H7 (cell line): Measurements from ENCODE around the gene GORASP2. TPM values are rescaled to one million over a fixed set of nuclear protein-coding genes. Genes with fewer than 3 reads are reported as not detected.

Source experiments
- DNase-seq: peaks from one replicate; pipeline ENCODE4 v3.0.0; 2012
- H3K27me3 ChIP-seq: 2 replicates; pipeline ENCODE4 v1.6.0; 2011; ENCODE audit warnings: mild to moderate bottlenecking, low read length; ENCODE audit not compliant: control insufficient read depth, insufficient read depth
- H3K36me3 ChIP-seq: replicated peaks from 2 replicates; pipeline ENCODE4 v1.5.1; 2011; ENCODE audit warnings: low read length; ENCODE audit not compliant: control insufficient read depth, insufficient read depth
- H3K4me3 ChIP-seq: 2 replicates; pipeline ENCODE4 v1.5.1; 2011; ENCODE audit warnings: low read depth, mild to moderate bottlenecking, control low read depth, low read length, moderate library complexity; ENCODE audit not compliant: insufficient read depth
- total RNA-seq: library from RNA; depleted of rRNA; stranded (reverse); fragments of >200 nt; shearing (Covaris generic); gene quantifications from 2 replicates; pipeline ENCODE4 v1.2.3, GENCODE V29; 2014; rRNA removed

The GORASP2 gene
- total RNA-seq = 49.1 and 65.3 TPM in 2 replicates

DNA sequence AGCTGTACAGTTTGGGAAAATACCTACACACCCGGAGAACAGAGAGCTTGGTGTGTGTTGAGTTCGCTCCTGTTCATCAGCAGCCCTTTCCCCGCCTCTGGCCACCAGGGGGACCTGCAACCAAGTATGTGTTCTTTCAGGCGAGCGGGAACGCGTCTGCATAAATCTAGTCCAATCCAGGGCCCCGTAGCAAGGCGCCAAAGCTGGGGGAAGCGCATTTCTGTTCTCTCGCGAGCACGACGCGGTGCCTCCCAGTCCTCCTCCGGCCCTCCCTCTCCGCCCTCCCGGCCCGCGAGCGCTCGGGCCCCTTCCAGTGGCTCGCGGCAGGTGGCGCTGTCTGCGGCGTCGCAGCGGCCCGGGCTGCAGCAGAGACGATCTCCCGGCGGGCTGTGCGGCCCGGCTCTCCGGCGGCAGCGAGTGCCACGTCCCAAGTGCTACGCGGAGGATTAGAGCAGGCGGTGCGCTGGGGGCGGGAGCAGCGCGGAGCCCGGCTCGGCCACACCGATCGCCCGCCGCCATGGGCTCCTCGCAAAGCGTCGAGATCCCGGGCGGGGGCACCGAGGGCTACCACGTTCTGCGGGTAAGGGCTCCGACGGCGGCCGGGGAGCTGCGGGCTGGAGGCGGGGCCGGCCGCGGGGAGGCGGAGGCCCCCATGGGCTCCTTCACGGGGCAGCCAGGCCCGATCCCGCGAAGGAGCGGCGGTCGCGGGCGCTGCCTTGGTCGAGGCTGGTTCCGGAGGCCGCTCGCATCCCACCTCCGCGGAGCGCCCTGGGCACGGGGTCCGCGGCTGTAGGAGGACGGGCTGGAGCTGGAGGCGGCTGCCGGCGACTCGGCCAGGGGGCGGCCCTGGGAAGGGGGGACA is at the start of gene GORASP2:
Gene GORASP2, plus strand, starts transcription at position 430 of the 862 bp plus-strand sequence. Its CDS starts 88 bp downstream, at position 518.
- no peaks in the 10 kb centered on the region for H3K27me3 ChIP-seq
- no peaks in the 10 kb centered on the region for H3K36me3 ChIP-seq
- DNase-seq = peak; percentile 98
- peak within 1 kb of the TSS; percentile 88 for H3K4me3 ChIP-seq

- H3K4me3 ChIP-seq = no peak overlapping the region
Measured at GRCh38 chr2:170881840-170882239, 47.2 kb upstream of the GORASP2 start.

DNA sequence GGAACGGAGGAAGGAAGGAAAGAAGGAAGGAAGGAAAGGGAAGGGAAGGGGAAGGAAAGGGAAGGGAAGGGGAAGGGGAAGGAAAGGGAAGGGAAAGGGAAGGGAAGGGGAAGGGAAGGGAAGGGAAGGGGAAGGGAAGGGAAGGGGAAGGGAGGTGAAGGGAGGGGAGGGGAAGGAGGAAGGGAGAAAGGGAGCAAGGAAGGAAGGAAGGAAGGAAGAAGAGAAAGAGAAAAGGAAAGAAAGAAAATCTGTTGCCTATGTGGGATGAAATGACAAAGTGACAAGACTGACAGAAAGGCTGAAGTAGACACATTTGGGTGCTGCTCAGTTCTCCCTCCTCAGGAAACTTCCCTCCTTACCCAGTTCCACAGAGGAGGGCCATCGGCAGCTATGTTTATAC is 46.3 kb upstream of the GORASP2 start:
- no peak for DNase-seq
- Histone ChIP-seq H3K4me3 (no peak overlapping the region), H3K27me3 (no peaks in the 10 kb centered on the region), H3K36me3 (no peaks in the 10 kb centered on the region)

More at GRCh38 chr2:170881840-170882239, 47.2 kb upstream of the GORASP2 start:
- no peaks in the 10 kb centered on the region for H3K27me3 ChIP-seq
- no peaks in the 10 kb centered on the region for H3K36me3 ChIP-seq
- DNase-seq = no peak

- no peak for DNase-seq
- Histone ChIP-seq H3K4me3 (no peak overlapping the region), H3K27me3 (no peaks in the 10 kb centered on the region), H3K36me3 (no peaks in the 10 kb centered on the region)
Measured at GRCh38 chr2:170883683-170884082, 45.4 kb upstream of the GORASP2 start.

DNA sequence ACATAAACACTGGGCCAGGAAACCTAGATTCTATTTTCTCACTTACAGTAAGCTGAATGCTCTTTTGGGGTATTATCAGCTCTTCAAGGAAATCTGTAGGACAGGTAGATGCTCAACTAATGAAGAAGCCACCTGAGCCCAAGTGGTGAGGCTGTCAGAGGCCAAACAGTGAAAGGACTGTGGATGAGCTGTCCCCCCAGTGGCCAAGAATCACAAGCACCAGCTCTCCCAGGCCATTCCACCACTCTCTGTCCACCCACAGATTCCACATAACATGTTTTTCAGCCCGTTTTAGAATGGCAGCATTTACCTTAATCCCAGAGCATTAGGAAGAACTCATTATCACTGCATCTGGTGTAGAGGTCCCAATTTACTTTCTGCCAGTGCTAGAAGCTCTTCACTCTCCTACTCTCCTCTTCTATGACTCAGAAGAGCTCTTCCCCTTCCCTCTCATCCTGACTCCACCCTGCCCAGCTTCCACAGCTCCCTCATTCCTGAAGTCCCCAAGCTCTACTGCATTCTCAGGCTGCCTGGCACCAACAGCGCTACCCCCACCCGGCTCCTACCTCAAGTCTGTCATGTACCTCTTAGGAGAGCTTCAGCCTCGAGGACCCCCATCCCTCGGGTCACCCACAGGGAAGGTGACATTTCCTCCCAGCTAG is 43.8 kb upstream of the GORASP2 start:
- Histone ChIP-seq H3K36me3 (no peaks in the 10 kb centered on the region), H3K4me3 (no peak overlapping the region), H3K27me3 (no peaks in the 10 kb centered on the region)
- DNase-seq = no peak

- H3K4me3 ChIP-seq = no peak overlapping the region
- no peak for DNase-seq
- no peaks in the 10 kb centered on the region for H3K36me3 ChIP-seq
Measured at GRCh38 chr2:170886386-170886785, 42.7 kb upstream of the GORASP2 start.

DNA sequence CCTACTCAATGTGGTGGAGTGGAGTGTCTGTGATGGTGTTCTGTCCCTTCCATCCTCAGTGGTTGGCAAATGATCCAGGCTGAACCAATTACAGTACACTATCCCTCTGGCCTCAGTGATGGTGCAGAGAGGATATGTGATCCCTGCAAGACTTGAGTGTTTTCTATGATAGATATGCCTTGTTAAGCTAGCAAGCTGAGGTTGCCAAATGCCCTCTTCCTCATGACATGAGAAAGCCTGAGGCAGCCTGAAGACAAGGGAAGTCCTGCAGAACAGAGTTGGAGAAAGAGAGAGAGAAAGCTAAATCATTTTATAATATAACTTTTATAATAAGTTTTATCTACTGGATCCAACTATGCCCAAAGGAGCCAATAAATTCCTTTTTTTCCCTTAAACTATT is 41.6 kb upstream of the GORASP2 start:
- no peaks in the 10 kb centered on the region for H3K27me3 ChIP-seq
- no peak for DNase-seq
- no peaks in the 10 kb centered on the region for H3K36me3 ChIP-seq
- H3K4me3 ChIP-seq = no peak overlapping the region

More at GRCh38 chr2:170886386-170886785, 42.7 kb upstream of the GORASP2 start:
- no peaks in the 10 kb centered on the region for H3K27me3 ChIP-seq

DNA sequence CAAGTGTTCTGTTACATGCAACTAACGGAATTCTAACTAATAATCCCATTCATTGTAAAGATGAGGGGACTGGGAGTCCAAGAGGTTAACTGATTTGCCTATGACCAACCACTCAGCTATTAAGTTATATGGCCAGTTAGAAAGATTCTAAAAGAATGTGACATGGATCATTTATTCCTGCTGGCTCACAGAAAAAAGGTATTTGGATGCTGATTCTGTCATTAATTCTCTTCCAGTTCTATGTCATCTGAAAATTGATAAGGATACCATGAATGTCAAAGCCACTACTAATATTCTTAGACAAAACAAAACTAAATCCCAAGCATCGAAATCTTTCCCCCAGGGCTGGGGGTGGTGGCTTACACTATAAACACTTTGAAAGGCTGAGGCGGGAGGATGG is 41.2 kb upstream of the GORASP2 start:
- no peak overlapping the region for H3K4me3 ChIP-seq
- no peak for DNase-seq
- H3K36me3 ChIP-seq = no peaks in the 10 kb centered on the region
- H3K27me3 ChIP-seq = no peaks in the 10 kb centered on the region

DNA sequence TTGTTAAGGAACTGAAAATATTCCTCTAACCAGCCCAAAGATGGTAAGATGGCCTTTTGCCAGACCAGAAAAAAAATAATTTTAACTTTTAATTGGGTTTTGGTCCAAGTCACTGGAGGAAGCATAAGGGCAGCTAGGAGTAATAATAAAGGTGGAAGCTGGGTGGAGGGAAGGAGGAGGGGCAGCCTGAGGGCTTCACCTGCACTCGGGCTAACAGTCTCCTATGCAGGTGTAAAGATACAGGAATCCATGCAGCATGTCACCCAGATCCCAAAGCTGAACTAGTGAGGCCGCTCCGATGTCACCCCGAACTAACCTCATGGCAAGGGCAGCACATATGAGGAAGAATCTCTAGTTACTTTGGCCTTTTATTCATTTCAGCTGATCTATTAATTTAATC is 37.2 kb upstream of the GORASP2 start:
- Histone ChIP-seq H3K36me3 (no peaks in the 10 kb centered on the region), H3K27me3 (no peaks in the 10 kb centered on the region), H3K4me3 (no peak overlapping the region)
- no peak for DNase-seq

DNA sequence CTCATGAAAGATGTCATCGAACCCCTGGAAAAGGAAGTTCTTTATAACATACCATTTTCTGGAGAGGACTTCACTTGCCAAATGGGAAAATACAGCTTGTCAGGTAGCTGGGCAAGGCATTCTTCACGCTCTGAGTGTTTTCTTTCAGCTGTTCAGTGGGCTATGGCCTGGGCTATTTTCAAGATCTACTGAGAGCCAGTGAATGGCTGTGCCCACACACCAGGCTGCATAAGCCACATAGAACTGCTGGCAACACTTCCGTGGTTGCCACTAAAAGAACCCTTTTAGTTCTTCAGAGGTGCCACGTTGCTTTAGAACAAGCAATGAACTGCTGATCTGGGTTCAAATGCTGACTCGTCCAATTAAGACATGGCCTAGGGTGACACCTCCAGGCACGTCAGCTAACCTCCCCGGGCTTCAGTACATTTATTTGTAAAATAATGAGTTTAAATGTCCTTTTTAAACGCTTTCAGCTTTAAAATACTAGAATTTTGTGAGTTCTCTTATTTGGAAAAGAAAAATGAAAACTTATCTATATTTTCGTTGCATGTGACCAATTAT is 36.6 kb upstream of the GORASP2 start:
- no peaks in the 10 kb centered on the region for H3K36me3 ChIP-seq
- H3K27me3 ChIP-seq = no peaks in the 10 kb centered on the region
- DNase-seq = no peak

GRCh38 chr2:170895023-170895757 is 33.9 kb upstream of the GORASP2 start:
- no peaks in the 10 kb centered on the region for H3K36me3 ChIP-seq
- no peak overlapping the region for H3K4me3 ChIP-seq
- no peaks in the 10 kb centered on the region for H3K27me3 ChIP-seq
- no peak for DNase-seq

More for the DNA sequence above, 36.6 kb upstream of the GORASP2 start:
- no peak overlapping the region for H3K4me3 ChIP-seq

GRCh38 chr2:170896622-170897021 is 32.4 kb upstream of the GORASP2 start:
- no peak for DNase-seq
- H3K27me3 ChIP-seq = no peaks in the 10 kb centered on the region
- no peak overlapping the region for H3K4me3 ChIP-seq
- no peaks in the 10 kb centered on the region for H3K36me3 ChIP-seq

DNA sequence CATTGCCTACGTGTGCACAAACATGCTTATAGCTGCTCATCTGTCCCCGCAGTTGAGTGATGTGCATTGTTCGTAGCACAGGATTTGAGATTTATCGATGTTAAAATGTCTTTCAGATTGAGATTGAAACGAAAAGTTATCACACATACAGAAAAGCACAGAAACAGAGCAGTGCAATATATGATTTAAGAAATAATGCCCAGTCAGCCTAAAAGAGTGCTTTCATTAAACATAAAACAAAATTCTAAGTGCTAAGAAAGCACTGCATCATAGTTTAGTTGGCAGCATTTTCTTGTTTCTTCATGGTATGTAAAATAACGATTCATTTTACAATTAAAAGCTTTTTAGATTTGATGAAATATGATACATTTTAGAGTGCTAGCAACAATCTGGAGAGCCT is 31.9 kb upstream of the GORASP2 start:
- Histone ChIP-seq H3K36me3 (no peaks in the 10 kb centered on the region), H3K27me3 (no peaks in the 10 kb centered on the region), H3K4me3 (no peak overlapping the region)
- no peak for DNase-seq

DNA sequence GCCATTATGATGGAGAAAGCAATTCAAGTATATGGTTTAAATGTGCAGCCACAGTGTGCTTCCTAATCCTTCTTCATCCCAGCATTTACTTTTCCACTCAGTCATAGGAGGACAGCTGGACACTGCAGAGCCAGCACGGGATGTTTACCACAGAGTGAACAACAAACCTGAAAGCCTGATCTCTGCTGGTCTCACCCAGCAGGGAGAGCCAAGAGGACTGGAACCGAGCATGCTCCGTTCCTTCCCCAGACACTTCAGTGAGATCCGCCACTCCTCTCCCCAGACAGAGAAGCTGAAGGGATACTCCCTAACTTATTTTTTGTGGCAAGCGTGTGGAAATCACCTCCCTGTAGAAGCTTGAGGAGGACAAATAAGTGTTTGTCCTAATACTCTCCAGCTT is 23.2 kb upstream of the GORASP2 start:
- Histone ChIP-seq H3K4me3 (no peak overlapping the region), H3K27me3 (no peaks in the 10 kb centered on the region), H3K36me3 (no peaks in the 10 kb centered on the region)
- peak; percentile 54 for DNase-seq
